UCSD-AML1 (cell line): ENCODE data around the gene CUEDC1.

Experiments
- DNase-seq: peaks from one replicate; lab custom pipeline; 2025; ENCODE audit not compliant: unreplicated experiment; lab: John Stamatoyannopoulos, UW

CUEDC1 gene

GRCh38 chr17:57955183-57955931 lies at the start of gene CUEDC1:
Gene CUEDC1 (minus strand): TSS chr17:57955412. CDS start chr17:57885564, 69,848 bp downstream.
- peak; percentile 47 for DNase-seq

- DNase-seq, result no peak
Measured at GRCh38 chr17:58004060-58004459, 48.8 kb upstream of the CUEDC1 start.

- DNase-seq, result no peak
Measured at GRCh38 chr17:58002973-58003372, 47.8 kb upstream of the CUEDC1 start.

- no peak for DNase-seq
Measured at GRCh38 chr17:58002154-58002948, 47.1 kb upstream of the CUEDC1 start.

- DNase-seq, result no peak
Measured at GRCh38 chr17:58001461-58002124, 46.4 kb upstream of the CUEDC1 start.

- DNase-seq, result no peak
Measured at GRCh38 chr17:57999496-58000017, 44.3 kb upstream of the CUEDC1 start.

- DNase-seq, result no peak
Measured at GRCh38 chr17:57999010-57999495, 43.8 kb upstream of the CUEDC1 start.

GRCh38 chr17:57997085-57997809 lies 42.0 kb upstream of the CUEDC1 start:
- no peak for DNase-seq

GRCh38 chr17:57995076-57995956 lies 40.1 kb upstream of the CUEDC1 start:
- DNase-seq, result peak; percentile 54

GRCh38 chr17:57994436-57994835 lies 39.2 kb upstream of the CUEDC1 start:
- no peak for DNase-seq

- no peak for DNase-seq
Measured at GRCh38 chr17:57993471-57994365, 38.5 kb upstream of the CUEDC1 start.

- DNase-seq, result no peak
Measured at GRCh38 chr17:57991537-57991936, 36.3 kb upstream of the CUEDC1 start.

GRCh38 chr17:57990037-57990436 lies 34.8 kb upstream of the CUEDC1 start:
- DNase-seq, result no peak

- peak; percentile 80 for DNase-seq
Measured at GRCh38 chr17:57988301-57989250, 33.4 kb upstream of the CUEDC1 start.

GRCh38 chr17:57987581-57988300 lies 32.5 kb upstream of the CUEDC1 start, which contains the start of gene VEZF1:
Gene VEZF1 (minus strand): TSS chr17:57988254. CDS start chr17:57988111, 143 bp downstream.
- DNase-seq, result peak; percentile 80

GRCh38 chr17:57986841-57987580 lies 31.8 kb upstream of the CUEDC1 start:
- DNase-seq, result no peak
